ENCODE measurements around the gene SH3BP5. TPM values are rescaled to one million over a fixed set of nuclear protein-coding genes. Genes with fewer than 3 reads are reported as not detected.

Gene SH3BP5
- total RNA-seq, 4 donors from 2014 or later: 99.0 to 113 (median 105) TPM

- Histone ChIP-seq H3K9me3 (no peaks in the 10 kb centered on the region), H3K4me3 (peak overlapping the region; percentile 23 to 90 (median 74)), H3K36me3 (peaks cover 0 to under 1% (median 0%) of the 10 kb centered on the region in 3 donors), H3K27me3 (no peaks in the 10 kb centered on the region), H3K27ac (peak overlapping the region; percentile 78 to 97 (median 90)), H3K4me1 (peaks cover 0 to 45% (median 11%) of the 10 kb centered on the region in 4 donors)
- TF ChIP-seq, protein P1, sequence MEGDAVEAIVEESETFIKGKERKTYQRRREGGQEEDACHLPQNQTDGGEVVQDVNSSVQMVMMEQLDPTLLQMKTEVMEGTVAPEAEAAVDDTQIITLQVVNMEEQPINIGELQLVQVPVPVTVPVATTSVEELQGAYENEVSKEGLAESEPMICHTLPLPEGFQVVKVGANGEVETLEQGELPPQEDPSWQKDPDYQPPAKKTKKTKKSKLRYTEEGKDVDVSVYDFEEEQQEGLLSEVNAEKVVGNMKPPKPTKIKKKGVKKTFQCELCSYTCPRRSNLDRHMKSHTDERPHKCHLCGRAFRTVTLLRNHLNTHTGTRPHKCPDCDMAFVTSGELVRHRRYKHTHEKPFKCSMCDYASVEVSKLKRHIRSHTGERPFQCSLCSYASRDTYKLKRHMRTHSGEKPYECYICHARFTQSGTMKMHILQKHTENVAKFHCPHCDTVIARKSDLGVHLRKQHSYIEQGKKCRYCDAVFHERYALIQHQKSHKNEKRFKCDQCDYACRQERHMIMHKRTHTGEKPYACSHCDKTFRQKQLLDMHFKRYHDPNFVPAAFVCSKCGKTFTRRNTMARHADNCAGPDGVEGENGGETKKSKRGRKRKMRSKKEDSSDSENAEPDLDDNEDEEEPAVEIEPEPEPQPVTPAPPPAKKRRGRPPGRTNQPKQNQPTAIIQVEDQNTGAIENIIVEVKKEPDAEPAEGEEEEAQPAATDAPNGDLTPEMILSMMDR (IDR thresholded peaks at IDR 0.05): no peak
- TF ChIP-seq POLR2A (IDR thresholded peaks at IDR 0.05) (peak in 1 of 2 donors; percentile 55), EP300 (IDR thresholded peaks at IDR 0.05) (no peak)
- WGBS, 2 donors: 4 to 5% methylated on average over 3 of the region's 3 CpGs
- no peak for DNase-seq (ENCODE audit: low spot score in 2 of 2)
Observed at GRCh38 chr3:15205482-15205933, 126.9 kb downstream of the SH3BP5 start.

Small RNA genes within 50 kb of the gene (small RNA-seq; reads per million reads assigned to genes)
- gene HMGN2P7 (not detected), gene RNU6-454P (not detected)

Other genes with a start within 250 kb of the SH3BP5 start
- gene RBSN, start 233.4 kb downstream of the SH3BP5 start, total RNA-seq: 10 to 100 TPM; 26.6 to 43.9 (median 34.5) TPM
- gene CAPN7, start 126.3 kb downstream of the SH3BP5 start, total RNA-seq: 10 to 100 TPM; 57.9 to 82.0 (median 74.2) TPM
- gene METTL6, start 95.0 kb upstream of the SH3BP5 start, total RNA-seq: 10 to 100 TPM; 13.2 to 20.8 (median 17.0) TPM
- 10 to 100 TPM; 16.5 to 26.4 (median 19.3) TPM for gene EAF1, start 95.0 kb upstream of the SH3BP5 start, total RNA-seq
- 10 to 100 TPM in 1 of 4 donors, 1 to 10 TPM in 3; 1.9 to 10.2 (median 3.6) TPM for gene COLQ, start 189.1 kb upstream of the SH3BP5 start, total RNA-seq

All from tibial nerve (tissue), 4 donors.